ENCODE data around the gene NANOS1. TPM values are rescaled to one million over a fixed set of nuclear protein-coding genes. Genes with fewer than 3 reads are reported as not detected.

NANOS1 gene, protein sequence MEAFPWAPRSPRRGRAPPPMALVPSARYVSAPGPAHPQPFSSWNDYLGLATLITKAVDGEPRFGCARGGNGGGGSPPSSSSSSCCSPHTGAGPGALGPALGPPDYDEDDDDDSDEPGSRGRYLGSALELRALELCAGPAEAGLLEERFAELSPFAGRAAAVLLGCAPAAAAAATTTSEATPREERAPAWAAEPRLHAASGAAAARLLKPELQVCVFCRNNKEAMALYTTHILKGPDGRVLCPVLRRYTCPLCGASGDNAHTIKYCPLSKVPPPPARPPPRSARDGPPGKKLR
- total RNA-seq = 1 to 10 TPM; 2.3 to 2.9 (median 2.7) TPM

DNA sequence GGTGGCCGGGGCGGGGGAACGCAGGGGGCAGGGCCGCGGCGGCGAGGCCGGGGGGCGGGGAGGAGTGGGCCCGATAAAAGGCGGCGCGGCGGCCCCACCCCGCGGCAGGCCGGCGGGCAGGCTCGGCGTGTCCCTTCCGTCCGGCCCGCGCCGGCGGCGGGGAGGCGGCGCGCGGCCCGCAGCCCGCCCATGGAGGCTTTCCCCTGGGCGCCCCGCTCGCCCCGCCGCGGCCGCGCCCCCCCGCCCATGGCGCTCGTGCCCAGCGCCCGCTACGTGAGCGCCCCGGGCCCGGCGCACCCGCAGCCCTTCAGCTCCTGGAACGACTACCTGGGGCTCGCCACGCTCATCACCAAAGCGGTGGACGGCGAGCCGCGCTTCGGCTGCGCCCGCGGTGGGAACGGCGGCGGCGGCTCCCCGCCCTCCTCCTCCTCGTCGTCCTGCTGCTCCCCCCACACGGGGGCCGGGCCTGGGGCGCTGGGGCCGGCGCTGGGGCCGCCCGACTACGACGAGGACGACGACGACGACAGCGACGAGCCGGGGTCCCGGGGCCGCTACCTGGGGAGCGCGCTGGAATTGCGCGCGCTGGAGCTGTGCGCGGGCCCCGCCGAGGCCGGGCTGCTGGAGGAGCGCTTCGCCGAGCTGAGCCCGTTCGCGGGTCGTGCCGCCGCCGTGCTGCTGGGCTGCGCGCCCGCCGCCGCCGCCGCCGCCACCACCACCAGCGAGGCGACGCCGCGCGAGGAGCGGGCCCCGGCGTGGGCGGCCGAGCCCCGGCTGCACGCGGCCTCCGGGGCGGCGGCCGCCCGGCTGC is at the start of gene NANOS1:
TSS of gene NANOS1 (plus strand) at position 102 of the 808 bp plus-strand sequence. CDS start at position 190, 88 bp downstream.
- TF ChIP-seq POLR2AphosphoS5 (IDR thresholded peaks at IDR 0.05) (no peak), POLR2A (IDR thresholded peaks at IDR 0.05) (no peak), EP300 (IDR thresholded peaks at IDR 0.05) (no peak)
- TF ChIP-seq, protein P1, sequence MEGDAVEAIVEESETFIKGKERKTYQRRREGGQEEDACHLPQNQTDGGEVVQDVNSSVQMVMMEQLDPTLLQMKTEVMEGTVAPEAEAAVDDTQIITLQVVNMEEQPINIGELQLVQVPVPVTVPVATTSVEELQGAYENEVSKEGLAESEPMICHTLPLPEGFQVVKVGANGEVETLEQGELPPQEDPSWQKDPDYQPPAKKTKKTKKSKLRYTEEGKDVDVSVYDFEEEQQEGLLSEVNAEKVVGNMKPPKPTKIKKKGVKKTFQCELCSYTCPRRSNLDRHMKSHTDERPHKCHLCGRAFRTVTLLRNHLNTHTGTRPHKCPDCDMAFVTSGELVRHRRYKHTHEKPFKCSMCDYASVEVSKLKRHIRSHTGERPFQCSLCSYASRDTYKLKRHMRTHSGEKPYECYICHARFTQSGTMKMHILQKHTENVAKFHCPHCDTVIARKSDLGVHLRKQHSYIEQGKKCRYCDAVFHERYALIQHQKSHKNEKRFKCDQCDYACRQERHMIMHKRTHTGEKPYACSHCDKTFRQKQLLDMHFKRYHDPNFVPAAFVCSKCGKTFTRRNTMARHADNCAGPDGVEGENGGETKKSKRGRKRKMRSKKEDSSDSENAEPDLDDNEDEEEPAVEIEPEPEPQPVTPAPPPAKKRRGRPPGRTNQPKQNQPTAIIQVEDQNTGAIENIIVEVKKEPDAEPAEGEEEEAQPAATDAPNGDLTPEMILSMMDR (IDR thresholded peaks at IDR 0.05) = no peak
- Histone ChIP-seq H3K27me3 (no peaks in the 10 kb centered on the region), H3K9me3 (no peaks in the 10 kb centered on the region), H3K4me1 (peaks cover 30% of the 10 kb centered on the region), H3K36me3 (peaks cover 23% of the 10 kb centered on the region), H3K27ac (peak within 1 kb of the TSS; percentile 6), H3K4me3 (peak within 1 kb of the TSS; percentile 71)
- DNase-seq (ENCODE audit: low spot score in 2 of 2) = no peak
- WGBS = 0% methylated on average over 6 of the region's 136 CpGs

DNA sequence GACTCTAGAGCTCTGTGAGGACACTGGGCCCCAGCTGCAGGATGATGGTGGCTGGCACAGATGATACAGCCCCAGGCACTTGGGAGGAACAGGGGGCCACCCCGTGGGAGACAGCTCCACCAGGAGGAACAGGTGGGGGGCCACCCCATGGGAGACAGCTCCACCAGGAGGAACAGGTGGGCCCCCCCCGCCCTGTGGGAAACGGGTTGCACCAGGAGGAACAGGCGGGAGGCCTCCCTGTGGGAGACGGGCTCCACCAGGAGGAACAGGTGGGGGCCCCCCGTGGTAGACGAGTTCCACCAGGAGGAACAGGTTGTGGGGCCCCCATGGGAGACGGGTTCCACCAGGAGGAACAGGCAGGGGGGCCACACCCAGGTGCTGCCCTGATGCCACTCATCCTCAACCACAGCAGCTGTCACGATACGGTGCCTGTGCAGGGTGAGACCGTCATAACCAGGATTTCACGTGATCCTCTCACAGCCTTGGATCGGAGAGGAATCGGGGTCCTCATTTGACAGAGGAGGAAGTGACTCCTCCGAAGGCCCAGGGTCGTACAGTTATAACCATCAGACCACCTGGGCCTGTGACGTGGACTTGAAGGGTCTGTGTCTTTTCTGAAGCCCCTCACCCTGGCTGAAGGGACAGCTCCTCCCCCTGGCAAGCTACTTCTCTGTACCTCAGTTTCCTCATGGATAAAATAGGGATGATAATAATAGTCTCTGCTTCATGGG is 49.2 kb upstream of the NANOS1 start:
- Histone ChIP-seq H3K27ac (no peak overlapping the region), H3K4me1 (no peaks in the 10 kb centered on the region), H3K27me3 (no peaks in the 10 kb centered on the region), H3K9me3 (no peaks in the 10 kb centered on the region), H3K36me3 (no peaks in the 10 kb centered on the region), H3K4me3 (no peak overlapping the region)
- 90% methylated on average over 6 of the region's 17 CpGs for WGBS
- TF ChIP-seq POLR2A (IDR thresholded peaks at IDR 0.05) (no peak), POLR2AphosphoS5 (IDR thresholded peaks at IDR 0.05) (no peak), EP300 (IDR thresholded peaks at IDR 0.05) (no peak)
- TF ChIP-seq, protein P1 (IDR thresholded peaks at IDR 0.05) = no peak
- DNase-seq (ENCODE audit: low spot score in 2 of 2) = peak; percentile 45 to 74

DNA sequence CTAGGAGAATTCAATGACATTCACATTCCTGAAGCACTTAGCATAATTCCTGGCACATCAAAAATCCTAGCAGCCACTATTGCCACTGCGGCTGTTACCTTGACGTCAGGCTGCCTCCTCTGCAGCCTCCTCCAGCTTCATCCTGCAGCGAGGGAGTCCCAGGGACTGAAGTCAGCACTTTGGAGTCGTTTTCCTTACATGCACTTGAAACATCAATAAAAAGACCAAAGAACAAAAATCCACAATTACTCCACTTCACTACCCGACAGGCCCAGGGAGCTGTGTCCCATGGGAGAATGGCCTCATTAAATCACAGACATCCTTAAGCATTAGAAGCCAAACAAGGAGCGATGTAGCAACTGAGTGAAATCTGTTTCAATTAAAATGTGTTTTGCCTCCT is 48.6 kb upstream of the NANOS1 start:
- 78% methylated on average over 6 of the region's 6 CpGs for WGBS
- H3K4me1 ChIP-seq = no peaks in the 10 kb centered on the region
- no peak overlapping the region for H3K27ac ChIP-seq
- TF ChIP-seq POLR2A (IDR thresholded peaks at IDR 0.05) = no peak
- H3K36me3 ChIP-seq = no peaks in the 10 kb centered on the region
- H3K4me3 ChIP-seq = no peak overlapping the region
- H3K9me3 ChIP-seq = peaks cover 4% of the 10 kb centered on the region
- H3K27me3 ChIP-seq = no peaks in the 10 kb centered on the region
- DNase-seq (ENCODE audit: low spot score in 2 of 2) = peak in 1 of 2 donors; percentile 4

DNA sequence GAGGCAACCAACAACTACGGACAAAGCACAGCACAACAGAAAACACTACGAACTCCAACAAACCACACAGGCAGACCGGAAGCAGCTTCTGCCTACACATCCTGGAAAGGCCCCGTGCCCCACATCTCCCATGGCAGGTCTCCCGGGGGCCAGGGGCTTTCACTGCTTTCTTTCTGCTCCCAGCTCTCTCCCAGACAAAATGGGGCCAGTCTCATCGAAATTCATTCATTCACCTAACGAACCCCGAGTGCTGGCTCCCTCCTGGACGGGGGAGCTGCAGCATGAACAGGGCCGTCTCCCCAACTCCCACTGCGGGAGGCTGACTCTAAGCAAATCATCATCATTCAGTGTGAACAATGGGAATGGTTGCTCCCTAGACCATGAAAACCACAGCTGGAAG is 47.6 kb upstream of the NANOS1 start:
- no peak overlapping the region for H3K4me3 ChIP-seq
- H3K4me1 ChIP-seq = no peaks in the 10 kb centered on the region
- H3K36me3 ChIP-seq = no peaks in the 10 kb centered on the region
- WGBS = 100% methylated on average over 7 of the region's 11 CpGs
- no peak overlapping the region for H3K27ac ChIP-seq
- peak; percentile 43 to 71 for DNase-seq (ENCODE audit: low spot score in 2 of 2)
- no peaks in the 10 kb centered on the region for H3K27me3 ChIP-seq
- peaks cover 6% of the 10 kb centered on the region for H3K9me3 ChIP-seq
- TF ChIP-seq, protein P1 (IDR thresholded peaks at IDR 0.05) = no peak
- TF ChIP-seq POLR2AphosphoS5 (IDR thresholded peaks at IDR 0.05) (no peak), POLR2A (IDR thresholded peaks at IDR 0.05) (no peak), EP300 (IDR thresholded peaks at IDR 0.05) (no peak)

DNA sequence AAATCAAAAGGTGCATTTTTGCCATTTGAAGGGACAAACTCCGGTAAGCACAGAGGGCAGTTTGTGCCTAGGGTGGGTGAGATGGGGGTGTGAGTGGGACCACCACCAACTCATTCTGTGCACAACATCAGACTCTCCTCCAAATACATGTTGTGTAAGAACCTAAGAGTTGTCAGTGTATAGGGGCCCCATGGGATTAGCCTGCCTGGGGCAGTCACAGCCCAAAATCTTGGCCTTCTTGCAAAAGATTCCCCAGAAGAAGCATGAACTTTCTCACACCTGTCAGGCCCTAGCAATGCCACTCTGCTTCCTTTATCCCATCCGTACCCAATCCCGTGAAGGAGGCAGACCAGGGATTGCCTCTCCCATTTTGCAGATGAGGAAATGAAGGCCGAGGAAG is 47.1 kb upstream of the NANOS1 start:
- no peaks in the 10 kb centered on the region for H3K27me3 ChIP-seq
- H3K4me1 ChIP-seq = no peaks in the 10 kb centered on the region
- H3K27ac ChIP-seq = no peak overlapping the region
- H3K4me3 ChIP-seq = no peak overlapping the region
- peak; percentile 7 to 11 for DNase-seq (ENCODE audit: low spot score in 2 of 2)
- peaks cover 6% of the 10 kb centered on the region for H3K9me3 ChIP-seq
- TF ChIP-seq POLR2AphosphoS5 (IDR thresholded peaks at IDR 0.05) = no peak
- no peak for TF ChIP-seq POLR2A (IDR thresholded peaks at IDR 0.05)
- TF ChIP-seq, protein P1 (IDR thresholded peaks at IDR 0.05) = no peak
- no peaks in the 10 kb centered on the region for H3K36me3 ChIP-seq
- 96% methylated on average over 4 of the region's 4 CpGs for WGBS

All from suprapubic skin (tissue), 4 donors.